HG02759 (cell line): Measurements from ENCODE around the gene TECPR2.
"Not testable (repeated sequence)": the region's sequence is repeated elsewhere in the genome, so short reads cannot be mapped to it uniquely, and the experiment has no call there.

Experiments
- ATAC-seq: cut with Tn5 transposase; IDR thresholded peaks from one replicate; pipeline ENCODE4 v1.9.1; 2021; ENCODE audit warnings: mild to moderate bottlenecking, moderate library complexity; ENCODE audit not compliant: unreplicated experiment

Gene TECPR2

DNA sequence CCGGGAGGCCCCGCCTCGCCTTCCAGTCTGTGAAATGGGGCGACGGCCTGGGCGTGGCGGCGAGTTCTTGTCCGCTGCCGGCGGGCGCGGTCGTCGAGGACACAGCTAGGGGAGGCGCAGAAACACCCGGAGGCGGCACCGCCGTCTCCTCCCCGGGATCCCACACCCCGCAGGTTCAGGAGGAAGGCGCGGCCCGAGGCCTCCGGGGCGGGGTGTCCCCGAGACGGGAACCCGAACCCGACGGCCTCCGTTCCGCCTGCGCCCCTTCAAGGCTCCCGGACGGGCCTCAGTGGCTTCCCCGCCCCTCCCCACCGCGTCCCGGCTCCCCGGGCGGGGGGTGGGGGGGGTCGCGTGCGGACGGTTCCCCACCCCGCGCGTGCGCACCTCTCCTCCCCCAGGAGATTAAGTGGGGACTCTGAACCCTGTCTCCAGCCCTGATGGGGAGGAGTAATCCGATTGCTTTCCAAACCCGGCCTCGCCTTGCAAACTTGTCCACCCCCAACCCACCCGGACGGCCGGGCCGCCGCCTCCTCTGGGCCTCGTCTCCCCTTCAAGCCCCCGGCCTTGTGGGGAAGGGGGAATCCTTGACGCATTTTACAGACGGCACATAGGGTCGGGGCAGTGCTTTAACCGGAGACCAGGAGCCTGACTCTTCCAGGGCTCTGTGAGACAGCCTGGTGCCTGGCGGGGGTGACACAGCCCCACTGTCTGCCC, 182.2 kb downstream of the TECPR2 start:
- ATAC-seq: no peak

DNA sequence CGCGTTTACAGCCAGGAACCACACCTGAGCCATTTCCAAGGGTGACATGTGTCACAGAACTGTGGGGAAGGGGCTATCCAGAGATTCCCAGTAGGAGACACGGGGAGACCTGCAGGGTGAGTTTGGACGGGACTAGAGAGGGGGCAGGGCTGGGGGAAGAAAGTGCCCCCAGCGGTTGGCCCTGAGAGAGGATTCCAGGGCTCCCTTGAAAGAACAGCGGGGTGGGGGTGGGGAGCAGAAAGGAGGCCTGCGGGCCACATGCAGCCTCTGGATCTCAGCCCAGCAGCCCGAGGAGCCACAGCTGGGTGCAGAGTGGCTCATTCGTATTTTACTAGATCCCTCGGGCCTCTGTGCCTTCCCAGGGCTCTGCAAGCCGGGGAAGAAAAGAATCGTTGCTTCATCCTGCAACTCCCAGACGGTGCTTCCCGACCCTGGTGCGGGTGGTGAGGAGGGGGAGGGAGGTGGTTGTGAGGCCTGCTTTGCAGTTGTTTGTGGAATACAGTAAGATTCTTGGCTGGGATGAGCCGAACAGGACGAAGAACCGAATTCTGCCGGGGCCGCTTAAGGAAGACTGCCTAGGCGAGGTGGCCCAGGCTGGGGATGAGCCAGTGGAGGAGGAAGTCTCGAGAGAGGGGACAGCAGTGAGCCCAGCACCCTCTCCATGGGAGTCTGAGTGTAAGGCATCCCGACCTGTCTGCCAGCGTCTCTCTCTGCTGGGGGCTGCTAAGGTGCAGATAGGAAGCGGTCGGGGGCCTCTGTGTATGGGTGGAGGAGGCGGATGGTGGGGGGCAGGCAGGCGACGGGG, 182.9 kb downstream of the TECPR2 start:
- no peak for ATAC-seq

DNA sequence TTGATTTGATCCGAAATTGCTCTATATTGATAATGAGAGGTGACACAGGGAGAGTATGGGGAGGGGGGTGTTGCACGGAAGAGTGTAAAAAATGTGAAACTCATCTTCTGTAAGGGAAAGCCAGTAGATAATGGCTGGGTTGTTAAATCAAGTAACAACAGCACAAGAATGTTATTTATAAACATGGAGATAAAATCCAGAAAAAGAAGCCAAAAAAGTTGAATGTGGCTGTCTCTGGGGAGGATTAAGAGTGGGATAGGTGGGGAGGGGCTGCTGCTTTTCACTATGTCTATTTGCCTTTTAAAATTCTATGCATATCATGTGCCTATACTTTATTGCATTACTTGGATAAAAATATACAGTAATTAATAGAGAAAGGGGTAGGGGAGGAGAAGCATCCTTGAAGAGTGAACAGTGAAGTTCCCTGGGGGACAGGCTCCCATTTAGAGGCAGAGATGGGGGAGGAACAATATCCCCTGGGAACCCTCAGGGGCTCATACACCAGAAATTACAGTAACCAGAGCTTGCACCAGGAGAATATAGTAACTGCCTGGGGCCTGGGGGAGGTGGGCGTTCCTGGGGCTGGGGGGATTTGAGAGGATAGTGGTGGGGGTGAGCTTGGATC, 186.0 kb downstream of the TECPR2 start:
- ATAC-seq: no peak

DNA sequence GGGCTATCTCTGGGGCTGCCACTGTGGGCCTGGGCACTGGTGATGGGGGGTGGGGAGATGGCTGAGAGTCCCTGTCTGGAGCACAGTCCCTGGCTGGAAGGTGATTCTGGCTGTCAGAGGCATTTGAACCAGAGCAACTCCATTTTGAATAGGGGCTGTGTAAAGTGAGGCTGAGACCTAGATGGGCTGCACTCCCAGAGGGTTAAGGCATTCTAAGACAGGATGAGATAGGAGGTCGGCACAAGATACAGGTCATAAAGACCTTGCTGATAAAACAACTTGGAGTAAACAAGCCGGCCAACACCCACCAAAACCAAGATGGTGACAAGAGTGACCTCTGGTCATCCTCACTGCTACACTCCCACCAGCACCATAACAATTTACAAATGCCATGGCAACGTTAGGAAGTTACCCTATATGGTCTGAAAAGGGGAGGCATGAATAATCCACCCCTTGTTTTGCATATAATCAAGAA, 188.2 kb downstream of the TECPR2 start:
- not testable (repeated sequence) for ATAC-seq
